EH (cell line): ENCODE measurements around the gene SLC39A6.
A peak's percentile ranks its signal among the peaks of the same experiment; 100 is the strongest.
"Not testable (repeated sequence)": the region's sequence is repeated elsewhere in the genome, so short reads cannot be mapped to it uniquely, and the experiment has no call there.

Experiments used
- DNase-seq: peaks from one replicate; pipeline ENCODE4 v3.0.0-alpha.2; 2015; ENCODE audit warnings: low read depth

The SLC39A6 gene

DNA sequence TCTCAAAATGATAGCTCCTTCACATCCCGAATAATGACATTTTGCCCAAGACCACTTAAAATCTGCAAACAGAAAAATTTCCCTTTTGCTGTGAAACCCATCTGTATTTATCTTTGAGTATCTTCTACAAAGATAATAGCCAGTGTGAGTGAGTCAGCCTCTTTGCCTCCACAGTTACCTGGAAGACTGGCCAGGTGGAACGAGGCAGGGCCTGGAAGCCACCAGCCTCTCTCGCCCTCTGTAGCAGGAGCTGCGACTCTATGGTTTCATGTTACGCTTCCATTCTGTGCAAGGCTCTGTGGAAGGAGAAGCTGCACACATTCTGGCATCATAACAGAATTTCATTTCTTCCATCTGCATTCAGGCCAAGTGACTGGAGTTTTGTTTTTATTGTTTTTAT is 10.1 kb upstream of the SLC39A6 start:
- no peak for DNase-seq

DNA sequence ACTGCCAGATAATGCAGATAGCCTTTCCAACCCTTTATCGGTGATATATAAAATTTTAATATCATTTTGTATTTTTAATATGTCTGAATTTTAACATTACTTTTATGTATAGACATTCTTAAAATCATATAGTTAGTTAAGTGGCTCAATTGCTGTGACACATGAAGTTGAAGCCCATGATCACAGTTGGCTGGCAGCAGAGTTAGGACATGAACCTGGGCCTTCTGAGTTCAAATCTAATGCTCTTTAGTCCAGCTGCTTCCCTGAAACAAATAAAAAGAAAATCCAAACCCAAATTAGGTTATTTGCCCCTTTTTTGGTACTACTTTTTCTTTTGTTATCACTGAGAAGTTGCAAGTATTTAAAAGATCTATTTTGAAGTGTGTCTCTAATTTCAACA is 6.1 kb upstream of the SLC39A6 start:
- no peak for DNase-seq

- no peak for DNase-seq
Observed at GRCh38 chr18:36132756-36133155, 3.6 kb upstream of the SLC39A6 start.

DNA sequence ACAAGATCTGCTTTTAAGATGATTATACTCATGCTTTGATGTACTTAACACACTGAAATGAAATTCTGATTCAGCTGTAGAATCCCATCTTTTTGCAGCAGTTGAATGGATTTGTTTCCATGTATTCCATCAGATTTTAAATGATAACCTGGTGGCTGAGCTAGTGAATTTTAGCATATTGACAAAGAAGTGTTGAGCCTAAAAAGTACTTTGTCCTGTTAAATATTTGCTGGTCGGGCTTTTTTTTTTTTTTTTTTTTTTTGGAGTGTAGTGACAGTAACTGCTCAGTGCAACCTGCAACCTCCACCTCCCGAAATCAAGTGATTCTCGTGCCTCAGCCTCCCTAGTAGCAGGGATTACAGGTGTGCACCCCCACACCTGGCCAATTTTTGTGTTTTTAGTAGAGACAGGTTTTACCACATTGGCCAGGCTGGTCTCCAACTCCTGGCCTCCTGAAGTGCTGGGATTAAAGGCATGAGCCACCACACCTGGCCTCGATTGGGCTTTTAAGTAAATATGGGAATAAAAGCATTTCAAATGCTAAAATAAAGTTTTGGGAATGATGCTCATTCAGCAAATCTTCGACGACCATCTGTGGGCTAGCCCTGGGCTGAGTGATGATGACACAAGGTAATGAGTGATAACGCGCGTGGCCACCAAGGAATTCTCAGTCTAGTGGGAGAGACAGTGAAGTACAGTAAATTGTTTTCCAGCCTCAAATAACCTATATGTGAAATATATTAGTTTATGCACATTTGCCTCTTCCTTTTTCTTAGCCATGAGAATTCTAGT is 2.7 kb upstream of the SLC39A6 start:
- no peak for DNase-seq

DNA sequence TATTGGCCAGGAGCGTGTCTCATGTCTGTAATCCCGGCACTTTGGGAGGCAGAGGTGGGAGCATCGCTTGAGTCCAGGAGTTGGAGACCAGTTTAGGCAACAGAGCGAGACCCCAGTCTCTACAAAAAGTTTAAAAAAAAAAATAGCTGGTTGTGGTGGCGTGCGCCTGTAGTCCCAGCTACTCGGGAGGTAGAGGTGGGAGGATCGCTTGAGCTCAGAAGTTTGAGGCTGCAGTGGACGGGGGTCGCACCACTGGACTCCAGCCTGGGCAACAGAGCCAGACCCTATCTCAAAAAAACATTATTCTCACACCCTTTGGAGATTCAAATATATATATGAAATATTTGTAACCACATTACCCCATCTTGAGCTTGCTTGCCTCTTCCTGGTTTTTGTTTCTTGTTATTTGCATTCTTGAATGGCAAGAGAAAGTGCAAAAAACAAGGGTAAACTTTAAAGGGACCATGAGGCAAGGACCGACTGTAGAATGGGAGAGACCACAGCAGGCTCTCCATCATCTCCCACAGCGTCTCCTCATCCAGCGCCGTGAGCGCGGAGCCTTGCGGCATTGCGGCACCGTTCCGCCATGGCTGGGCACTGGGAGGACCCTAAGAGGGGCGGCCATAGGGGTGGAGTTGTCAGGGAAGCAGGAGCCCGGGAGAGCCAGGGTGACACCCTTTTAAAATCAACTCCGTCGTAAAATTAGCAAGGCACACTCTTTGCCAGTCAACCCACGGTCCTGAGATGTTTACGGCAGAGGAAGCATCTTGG is 1.9 kb upstream of the SLC39A6 start:
- no peak for DNase-seq

GRCh38 chr18:36130039-36130831 is 1.1 kb upstream of the SLC39A6 start:
- DNase-seq, result peak; percentile 11

GRCh38 chr18:36128907-36129299 is 237 bp downstream of the SLC39A6 start:
- no peak for DNase-seq

DNA sequence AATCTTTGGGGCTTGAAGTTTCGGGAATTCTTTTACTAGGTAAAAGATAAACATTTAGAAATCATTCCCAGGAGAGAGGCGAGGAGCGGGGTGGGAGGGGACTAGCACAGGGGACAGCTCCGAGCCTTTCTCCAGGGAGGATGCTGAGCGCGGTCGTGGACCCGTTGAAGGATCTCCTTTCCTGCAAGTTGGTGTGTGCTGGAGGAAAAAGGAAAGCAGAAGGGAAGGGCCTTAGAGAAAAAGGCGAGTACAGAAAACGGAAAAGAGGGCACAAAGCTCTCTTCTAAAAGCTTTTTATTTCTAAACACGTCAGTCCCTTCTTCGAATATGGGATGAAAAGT is 640 bp downstream of the SLC39A6 start:
- peak; percentile 56 for DNase-seq

DNA sequence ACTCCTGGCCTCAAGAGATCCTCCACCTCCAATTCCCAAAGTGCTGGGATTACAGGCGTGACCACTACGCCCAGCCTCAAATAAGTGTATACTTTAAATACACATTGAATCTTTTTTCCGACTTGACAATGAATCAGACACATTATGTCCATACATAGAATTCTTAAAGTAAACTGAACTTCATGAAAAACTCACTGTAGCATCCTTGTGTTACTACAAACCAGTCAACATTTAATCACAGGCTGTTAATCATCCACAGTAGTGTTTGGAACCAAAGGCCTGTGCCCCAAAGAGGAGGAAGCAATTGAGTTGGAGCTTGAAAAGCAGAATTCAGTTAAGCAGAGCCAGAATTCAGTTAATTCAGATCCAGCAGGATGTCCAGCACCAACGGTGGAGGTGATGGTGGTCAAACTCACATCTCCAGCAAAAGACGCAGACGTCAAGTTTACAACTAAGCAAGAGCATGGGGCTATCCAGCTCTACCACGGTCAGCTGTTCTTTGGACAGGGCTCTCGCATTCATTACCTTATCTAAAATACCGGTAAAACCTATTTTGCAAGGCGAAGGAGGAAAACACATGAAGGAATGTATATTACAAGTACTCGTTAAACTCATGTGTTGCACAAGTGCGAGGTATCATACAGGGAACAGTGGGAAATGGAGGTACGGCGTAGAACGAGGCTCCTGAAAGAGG is 1.2 kb downstream of the SLC39A6 start:
- peak; percentile 16 for DNase-seq

DNA sequence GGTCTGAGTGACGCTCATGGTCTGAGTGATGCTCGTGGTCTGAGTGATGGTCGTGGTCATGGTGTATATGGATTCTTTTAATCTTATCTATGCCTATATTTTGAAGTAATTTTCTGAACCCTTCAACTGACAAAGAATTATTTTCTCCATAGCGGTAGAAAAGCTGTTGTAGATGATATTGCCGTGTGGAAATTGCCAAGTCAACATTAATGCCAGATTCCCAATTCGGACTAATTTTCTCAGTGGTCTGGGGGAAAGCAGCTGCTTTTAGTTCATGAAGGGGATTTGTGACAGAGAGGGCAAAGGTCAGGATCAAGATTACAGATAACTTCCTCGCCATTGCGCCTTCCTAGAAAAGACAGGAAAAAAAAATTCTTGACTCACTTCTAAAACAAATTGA is 2.5 kb downstream of the SLC39A6 start:
- no peak for DNase-seq

GRCh38 chr18:36124841-36125240 is 4.3 kb downstream of the SLC39A6 start:
- DNase-seq, result no peak

DNA sequence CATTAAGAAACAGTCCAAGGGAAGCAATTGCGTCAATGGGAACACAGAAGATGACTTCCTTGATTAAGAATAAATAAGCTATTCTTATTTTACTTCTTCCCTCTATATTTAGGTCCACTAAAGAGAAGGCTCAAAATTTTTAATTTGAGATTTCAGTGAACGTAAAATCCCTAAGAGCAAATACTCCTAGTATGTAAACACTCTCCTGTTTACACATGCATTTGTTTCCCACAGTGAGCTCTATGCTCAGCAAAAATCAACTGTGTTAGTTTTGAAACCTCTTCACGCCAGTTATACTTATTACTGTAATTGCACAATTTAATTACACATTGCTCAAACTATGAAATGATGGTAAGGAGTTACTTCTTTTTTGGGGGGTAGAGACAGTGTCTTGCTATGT is 8.8 kb downstream of the SLC39A6 start:
- DNase-seq, result no peak

- DNase-seq, result not testable (repeated sequence)
Observed at GRCh38 chr18:36116771-36117170, 12.4 kb downstream of the SLC39A6 start.

- no peak for DNase-seq
Observed at GRCh38 chr18:36114738-36115137, 14.4 kb downstream of the SLC39A6 start.

- DNase-seq, result peak; percentile 16
Observed at GRCh38 chr18:36114251-36114650, 14.9 kb downstream of the SLC39A6 start.

DNA sequence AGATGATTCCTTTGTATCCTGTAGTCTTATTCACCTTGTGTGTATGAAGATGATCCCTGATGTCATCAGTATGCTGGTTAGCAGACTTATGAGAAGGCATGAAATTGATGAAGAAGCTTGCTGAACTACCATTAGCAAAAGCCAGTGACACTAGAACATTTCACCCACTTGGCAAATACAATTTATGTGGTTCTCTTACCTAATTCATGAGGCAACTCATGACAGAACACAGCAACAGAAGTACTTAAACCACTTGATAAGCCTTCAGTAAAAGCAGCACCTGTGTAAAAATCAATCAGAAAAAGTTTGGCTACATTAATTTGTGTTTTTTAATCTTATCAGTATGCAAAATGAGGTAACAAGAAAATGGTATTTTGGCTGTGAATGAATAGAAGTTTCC is 16.8 kb downstream of the SLC39A6 start:
- no peak for DNase-seq

GRCh38 chr18:36109737-36110136 is 19.4 kb downstream of the SLC39A6 start:
- no peak for DNase-seq

GRCh38 chr18:36108601-36109000 is 20.5 kb downstream of the SLC39A6 start:
- no peak for DNase-seq

- no peak for DNase-seq
Observed at GRCh38 chr18:36108196-36108595, 20.9 kb downstream of the SLC39A6 start.

- DNase-seq, result no peak
Observed at GRCh38 chr18:36107477-36107876, 21.7 kb downstream of the SLC39A6 start.

- no peak for DNase-seq
Observed at GRCh38 chr18:36104749-36105148, 24.4 kb downstream of the SLC39A6 start.

DNA sequence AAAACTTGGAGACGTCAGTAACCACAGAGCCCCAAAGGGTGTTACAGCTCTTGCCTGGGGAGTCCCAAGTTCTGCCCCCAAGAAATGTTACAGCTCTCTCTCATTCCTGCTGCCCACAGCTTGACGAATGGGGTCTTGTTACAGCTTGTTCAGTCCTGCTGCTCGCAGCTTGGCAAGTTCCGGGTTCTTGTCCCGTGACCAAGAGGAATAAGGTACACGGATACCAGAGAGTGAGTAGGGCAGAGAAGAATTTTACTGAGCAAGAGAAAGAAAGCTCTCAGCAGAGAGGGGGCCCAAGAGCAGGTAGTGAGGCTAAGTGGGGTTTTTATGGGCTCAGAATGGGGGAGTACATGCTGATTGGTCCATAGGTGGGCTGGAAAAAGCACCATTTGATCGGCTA is 27.2 kb downstream of the SLC39A6 start:
- DNase-seq, result no peak
